Activated CD4-positive, alpha-beta T cell treated with anti-CD3 and anti-CD28 coated beads, Interleukin-2, amount 10 ng/mL, durations not matched to agents 7 days and 5 days (primary cell): ENCODE data around the gene RCOR3. TPM values are rescaled to one million over a fixed set of nuclear protein-coding genes. Genes with fewer than 3 reads are reported as not detected.
A peak's percentile ranks its signal among the peaks of the same experiment; 100 is the strongest.

Experiments used
- CTCF ChIA-PET: fragments of 350-600 bp; sonication (Branson Sonifier 250); formaldehyde crosslinking; loops from one replicate; lab custom pipeline; 2021; ENCODE audit warnings: antibody characterized with exemption; lab: Charles Lee
- POLR2A ChIA-PET: fragments of 350-600 bp; sonication (Branson Sonifier 250); formaldehyde crosslinking; loops from one replicate; lab custom pipeline; 2021; ENCODE audit warnings: antibody characterized with exemption; lab: Charles Lee
- DNase-seq: peaks from one replicate; pipeline ENCODE4 v3.0.0-alpha.2; 2020
- H3K27ac Mint-ChIP-seq: one replicate; pipeline ENCODE4 v1.8.0; 2021; ENCODE audit warnings: mild to moderate bottlenecking, moderate library complexity, mixed read lengths
- H3K27me3 Mint-ChIP-seq: one replicate; pipeline ENCODE4 v1.8.0; 2021; ENCODE audit warnings: mixed read lengths
- H3K36me3 Mint-ChIP-seq: one replicate; pipeline ENCODE4 v1.8.0; 2021; ENCODE audit warnings: low read depth, mixed read lengths
- H3K4me1 Mint-ChIP-seq: one replicate; pipeline ENCODE4 v1.8.0; 2021; ENCODE audit warnings: mixed read lengths
- H3K4me3 Mint-ChIP-seq: one replicate; pipeline ENCODE4 v1.8.0; 2021; ENCODE audit warnings: mild to moderate bottlenecking, moderate library complexity, mixed read lengths
- H3K9me3 Mint-ChIP-seq: one replicate; pipeline ENCODE4 v1.8.0; 2021; ENCODE audit warnings: mixed read lengths
- total RNA-seq, 2 experiments: library from RNA; stranded (reverse); gene quantifications; one replicate each; pipeline ENCODE4 v1.2.3, GENCODE V29; 2021

The RCOR3 gene
- total RNA-seq, 2 experiments from 2014 or later: 47.0 to 56.0 TPM

DNA sequence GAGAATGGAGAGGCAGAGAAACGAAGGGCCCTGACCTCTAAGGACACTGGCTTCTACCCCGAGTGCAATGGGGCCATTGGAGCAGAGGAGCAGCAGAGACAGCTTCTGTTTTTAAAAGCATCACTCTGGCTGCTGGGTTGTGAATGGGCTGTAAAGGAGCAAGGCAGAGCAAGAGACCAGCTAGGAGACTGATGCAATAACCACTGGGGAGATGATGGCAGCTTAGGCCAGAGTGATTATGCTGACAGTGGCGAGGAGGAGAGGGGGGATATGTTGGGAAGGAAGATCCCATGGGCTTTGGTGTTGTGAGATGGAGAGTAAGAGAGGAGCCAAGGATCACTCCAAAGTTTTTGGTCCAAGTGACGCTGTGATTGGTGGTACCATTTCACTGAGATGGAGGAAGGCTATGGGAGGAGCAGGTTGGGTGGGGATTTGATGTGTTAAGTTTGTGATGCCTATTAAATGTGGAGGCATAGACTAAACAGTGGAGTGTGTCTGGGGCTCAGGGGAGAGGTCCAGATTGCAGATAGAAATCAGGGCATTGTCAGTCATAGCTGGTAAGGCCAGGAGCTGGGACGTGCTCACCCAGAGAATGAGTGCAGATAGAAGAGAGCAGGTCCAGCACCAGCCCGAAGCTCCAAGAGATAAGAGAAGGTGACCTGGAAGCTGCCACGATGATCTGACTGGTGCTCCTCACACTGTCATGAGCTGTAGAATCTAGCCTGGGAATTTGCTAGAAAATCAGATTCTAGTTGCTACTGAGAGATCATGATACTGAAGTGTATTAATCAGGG, 78.5 kb downstream of the RCOR3 start:
- Mint-ChIP-seq H3K4me1 (peaks cover 86% of the 10 kb centered on the region), H3K36me3 (peaks cover 58% of the 10 kb centered on the region), H3K27ac (peak overlapping the region; percentile 87), H3K27me3 (no peaks in the 10 kb centered on the region), H3K4me3 (no peak overlapping the region), H3K9me3 (no peaks in the 10 kb centered on the region)
- ChIA-PET POLR2A (interaction anchor here (1.3 kb wide), 1 partner anchor 11 kb away, joined by 3 read pairs; the partner anchor contains the start of gene TRAF5), CTCF (interaction anchor here (0.6 to 4.4 kb wide), 6 partner anchors 8 to 602 kb away, joined by 3 to 37 read pairs (median 4); no protein-coding TSS in a partner anchor)
- no peak for DNase-seq

DNA sequence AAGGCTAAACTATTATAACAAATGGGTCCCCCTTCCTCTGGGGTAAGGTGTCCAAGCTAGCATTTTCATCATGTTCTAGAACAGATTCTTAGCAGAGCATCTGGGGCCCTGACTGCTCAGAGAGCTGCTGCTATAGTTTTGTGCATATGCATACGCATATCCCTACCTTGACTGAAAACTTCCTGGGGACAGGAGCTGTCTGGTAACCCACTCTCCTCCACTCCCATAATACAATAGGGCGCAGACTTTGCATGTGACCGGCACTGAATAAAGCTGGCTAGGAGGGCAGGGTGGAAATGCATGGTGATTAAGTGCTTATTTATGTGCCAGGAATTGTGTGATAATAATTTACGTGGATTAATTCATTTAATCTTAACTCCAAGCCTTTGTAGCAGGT, 79.1 kb downstream of the RCOR3 start:
- Mint-ChIP-seq H3K4me3 (no peak overlapping the region), H3K9me3 (no peaks in the 10 kb centered on the region), H3K27ac (peak overlapping the region; percentile 87), H3K27me3 (no peaks in the 10 kb centered on the region), H3K36me3 (peaks cover 60% of the 10 kb centered on the region), H3K4me1 (peaks cover 85% of the 10 kb centered on the region)
- POLR2A ChIA-PET: interaction anchor here (1.3 kb wide), 1 partner anchor 12 kb away, joined by 3 read pairs; the partner anchor contains the start of gene TRAF5
- CTCF ChIA-PET: interaction anchor here (0.5 to 4.4 kb wide), 7 partner anchors 9 to 601 kb away, joined by 3 to 37 read pairs (median 3); no protein-coding TSS in a partner anchor
- DNase-seq: no peak

DNA sequence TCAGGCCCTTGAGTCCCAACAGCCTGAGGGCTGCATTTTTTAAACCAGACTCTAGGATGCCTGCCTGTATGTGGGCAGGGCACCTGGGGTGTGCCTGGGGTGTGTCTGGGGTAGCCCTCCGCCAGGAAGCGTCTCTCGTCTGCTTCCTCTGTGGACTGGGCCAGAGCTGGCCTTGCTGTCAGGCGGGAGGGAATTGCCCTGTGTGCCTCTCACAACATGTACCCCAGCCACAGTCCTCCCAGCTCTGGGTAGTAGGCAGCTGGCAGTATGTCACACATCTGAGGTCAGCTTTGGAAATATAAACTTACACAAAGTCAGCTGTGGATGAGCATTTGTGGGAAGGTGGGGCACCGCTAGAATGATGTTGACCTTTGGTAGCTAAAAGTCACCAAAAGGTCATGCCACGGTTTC, 80.5 kb downstream of the RCOR3 start:
- Mint-ChIP-seq H3K4me1 (peaks cover 84% of the 10 kb centered on the region), H3K9me3 (no peaks in the 10 kb centered on the region), H3K27ac (peak overlapping the region; percentile 83), H3K27me3 (no peaks in the 10 kb centered on the region), H3K4me3 (no peak overlapping the region), H3K36me3 (peaks cover 64% of the 10 kb centered on the region)
- CTCF ChIA-PET: interaction anchor here (1.0 to 4.4 kb wide), 3 partner anchors 10 to 162 kb away, joined by 3 to 37 read pairs (median 3); no protein-coding TSS in a partner anchor
- DNase-seq: no peak
- POLR2A ChIA-PET: no interaction called here

DNA sequence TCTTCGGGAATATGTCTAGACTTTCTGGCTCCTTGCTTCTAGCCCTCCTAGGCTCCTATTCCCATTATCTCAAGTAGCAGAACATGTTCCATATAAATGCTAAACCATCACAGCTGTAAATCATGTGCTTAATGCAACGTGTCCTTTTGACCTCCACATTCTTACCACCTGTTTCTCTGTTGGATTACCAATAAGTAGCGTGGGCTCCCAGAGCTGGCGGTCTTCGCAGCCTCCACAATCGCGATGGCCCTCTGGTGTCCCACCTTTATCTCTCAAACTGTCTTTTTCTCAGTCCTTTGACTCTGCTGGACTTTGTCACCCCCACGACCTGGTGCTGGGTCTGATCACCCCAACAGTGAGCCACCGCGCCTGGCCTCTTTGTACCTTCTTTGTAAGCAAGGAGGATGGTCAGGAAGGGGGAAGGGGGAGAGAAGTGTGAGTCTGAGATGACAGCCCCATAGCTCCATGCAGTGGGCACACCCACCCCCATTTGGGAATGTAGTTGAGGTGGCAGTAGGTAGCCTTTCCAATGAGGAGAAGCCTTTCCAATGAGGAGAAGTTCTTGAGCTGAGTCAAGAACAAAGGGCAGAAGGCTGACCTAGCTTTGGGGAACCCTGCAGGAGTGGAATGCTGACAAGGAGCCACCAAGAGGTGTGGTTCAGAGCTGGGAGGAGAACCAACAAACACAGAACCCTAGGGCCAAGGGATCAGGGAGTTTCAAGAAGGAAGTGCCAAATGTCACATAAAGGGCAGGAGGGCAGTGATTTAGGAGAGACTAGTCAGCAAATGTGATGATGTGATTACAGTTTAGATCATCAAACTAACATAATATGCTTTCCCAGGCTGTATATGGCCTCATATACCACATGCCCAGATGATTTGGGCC, 81.7 kb downstream of the RCOR3 start:
- H3K27ac Mint-ChIP-seq: no peak overlapping the region
- H3K27me3 Mint-ChIP-seq: no peaks in the 10 kb centered on the region
- H3K9me3 Mint-ChIP-seq: no peaks in the 10 kb centered on the region
- ChIA-PET POLR2A (no interaction called here), CTCF (interaction anchor here (0.6 to 4.4 kb wide), 2 partner anchors 9 to 11 kb away, joined by 4 to 37 read pairs; no protein-coding TSS in a partner anchor)
- H3K4me1 Mint-ChIP-seq: peaks cover 75% of the 10 kb centered on the region
- DNase-seq: no peak
- H3K36me3 Mint-ChIP-seq: peaks cover 63% of the 10 kb centered on the region
- no peak overlapping the region for H3K4me3 Mint-ChIP-seq

DNA sequence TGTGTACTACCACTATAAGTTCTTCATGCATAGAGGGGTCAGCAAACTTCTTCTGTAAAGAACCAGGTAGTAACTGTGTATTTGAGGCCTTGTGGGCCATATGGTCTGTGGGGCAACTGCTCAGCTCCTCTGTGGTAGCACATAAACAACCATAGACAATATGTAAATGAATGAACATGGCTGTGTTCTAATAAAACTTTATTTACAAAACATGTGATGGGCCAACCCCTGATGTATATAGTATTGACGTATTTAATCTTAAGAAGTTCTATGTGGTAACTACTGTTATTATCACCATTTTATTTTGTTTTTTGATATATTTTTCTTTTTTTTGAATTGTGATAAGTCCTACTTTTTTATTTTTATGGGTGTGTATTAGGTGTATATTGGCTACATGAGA, 82.8 kb downstream of the RCOR3 start:
- H3K27ac Mint-ChIP-seq: peak overlapping the region; percentile 1
- no peak overlapping the region for H3K4me3 Mint-ChIP-seq
- no peaks in the 10 kb centered on the region for H3K27me3 Mint-ChIP-seq
- POLR2A ChIA-PET: no interaction called here
- DNase-seq: no peak
- H3K9me3 Mint-ChIP-seq: no peaks in the 10 kb centered on the region
- CTCF ChIA-PET: interaction anchor here (1.5 kb wide), 1 partner anchor 129 kb away, joined by 4 read pairs; no protein-coding TSS in a partner anchor
- H3K36me3 Mint-ChIP-seq: peaks cover 64% of the 10 kb centered on the region
- H3K4me1 Mint-ChIP-seq: peaks cover 69% of the 10 kb centered on the region

DNA sequence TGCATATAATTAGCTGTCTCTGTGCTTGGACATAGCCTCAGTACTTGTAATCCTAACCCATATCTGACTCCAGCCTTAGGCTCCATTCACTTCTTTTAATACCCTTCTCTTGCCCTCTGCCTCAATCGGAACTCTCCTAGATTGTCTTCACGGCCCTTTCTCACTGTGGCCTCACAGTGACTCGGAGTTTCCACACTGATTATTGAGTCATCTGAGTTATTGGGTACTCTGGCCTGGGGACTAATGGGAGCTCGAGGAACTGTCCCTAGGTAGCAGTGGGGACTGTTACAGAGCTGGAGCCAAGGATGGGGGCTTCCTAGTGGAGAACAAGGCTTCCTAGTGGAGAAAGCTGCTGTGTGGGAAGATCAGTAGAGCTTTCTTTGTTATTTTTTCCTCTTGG, 84.4 kb downstream of the RCOR3 start:
- ChIA-PET POLR2A (no interaction called here), CTCF (interaction anchor here (1.0 to 1.5 kb wide), 4 partner anchors 8 to 133 kb away, joined by 3 to 4 read pairs (median 3); no protein-coding TSS in a partner anchor)
- H3K4me3 Mint-ChIP-seq: no peak overlapping the region
- peaks cover 60% of the 10 kb centered on the region for H3K4me1 Mint-ChIP-seq
- H3K36me3 Mint-ChIP-seq: peaks cover 59% of the 10 kb centered on the region
- H3K9me3 Mint-ChIP-seq: no peaks in the 10 kb centered on the region
- H3K27ac Mint-ChIP-seq: no peak overlapping the region
- H3K27me3 Mint-ChIP-seq: no peaks in the 10 kb centered on the region
- no peak for DNase-seq

DNA sequence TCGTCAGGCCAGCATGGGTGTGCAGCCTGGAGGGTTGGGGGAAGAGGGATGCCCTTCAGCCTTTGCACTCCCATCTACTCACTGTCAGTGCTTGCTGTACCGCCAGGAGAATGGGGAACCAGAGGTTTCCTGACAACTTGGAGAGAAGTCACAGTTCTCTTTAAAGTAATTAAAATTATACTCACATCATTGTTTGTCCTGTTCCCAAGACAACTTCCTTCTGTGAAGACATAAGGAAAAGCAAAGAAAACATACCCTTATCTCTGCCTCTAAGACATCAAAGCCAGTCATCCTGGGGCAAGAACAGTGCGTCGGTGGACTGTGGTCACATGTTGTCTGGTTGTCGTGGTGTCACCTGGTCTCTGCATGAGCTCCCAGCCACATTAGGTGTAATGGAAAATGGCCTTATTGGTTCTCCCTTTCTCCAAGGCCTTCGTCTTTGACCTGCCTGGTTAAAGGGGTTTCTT, 85.0 kb downstream of the RCOR3 start:
- ChIA-PET CTCF (interaction anchor here (1.0 to 1.2 kb wide), 3 partner anchors 8 to 132 kb away, joined by 3 read pairs; no protein-coding TSS in a partner anchor), POLR2A (no interaction called here)
- no peak for DNase-seq
- Mint-ChIP-seq H3K36me3 (peaks cover 55% of the 10 kb centered on the region), H3K27ac (no peak overlapping the region), H3K27me3 (no peaks in the 10 kb centered on the region), H3K4me3 (no peak overlapping the region), H3K4me1 (peaks cover 56% of the 10 kb centered on the region), H3K9me3 (no peaks in the 10 kb centered on the region)

DNA sequence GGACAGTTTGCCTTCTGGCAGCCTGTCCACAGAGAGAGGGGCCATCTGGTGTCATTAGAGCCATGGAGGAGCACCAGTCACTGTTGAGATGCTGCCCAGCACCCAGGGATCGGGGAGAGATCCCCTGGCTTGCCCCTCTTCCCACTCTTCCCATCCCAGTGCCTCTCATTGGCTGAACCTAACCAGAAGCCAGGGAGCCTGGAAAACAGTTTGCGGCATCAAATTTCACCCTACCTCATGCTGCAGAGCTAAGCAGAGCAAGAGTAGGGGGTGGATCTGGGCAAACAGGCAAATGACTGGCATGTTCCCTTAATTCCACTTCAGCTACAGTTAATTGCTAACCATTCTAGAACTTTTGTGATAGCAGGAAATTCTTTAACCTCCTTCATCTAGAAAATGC, 86.6 kb downstream of the RCOR3 start:
- Mint-ChIP-seq H3K36me3 (peaks cover 61% of the 10 kb centered on the region), H3K27ac (no peak overlapping the region), H3K4me1 (peaks cover 56% of the 10 kb centered on the region), H3K9me3 (peaks cover 11% of the 10 kb centered on the region), H3K27me3 (no peaks in the 10 kb centered on the region), H3K4me3 (no peak overlapping the region)
- no peak for DNase-seq
- ChIA-PET CTCF (interaction anchor here (1.6 kb wide), 1 partner anchor 10 kb away, joined by 6 read pairs; no protein-coding TSS in a partner anchor), POLR2A (no interaction called here)

DNA sequence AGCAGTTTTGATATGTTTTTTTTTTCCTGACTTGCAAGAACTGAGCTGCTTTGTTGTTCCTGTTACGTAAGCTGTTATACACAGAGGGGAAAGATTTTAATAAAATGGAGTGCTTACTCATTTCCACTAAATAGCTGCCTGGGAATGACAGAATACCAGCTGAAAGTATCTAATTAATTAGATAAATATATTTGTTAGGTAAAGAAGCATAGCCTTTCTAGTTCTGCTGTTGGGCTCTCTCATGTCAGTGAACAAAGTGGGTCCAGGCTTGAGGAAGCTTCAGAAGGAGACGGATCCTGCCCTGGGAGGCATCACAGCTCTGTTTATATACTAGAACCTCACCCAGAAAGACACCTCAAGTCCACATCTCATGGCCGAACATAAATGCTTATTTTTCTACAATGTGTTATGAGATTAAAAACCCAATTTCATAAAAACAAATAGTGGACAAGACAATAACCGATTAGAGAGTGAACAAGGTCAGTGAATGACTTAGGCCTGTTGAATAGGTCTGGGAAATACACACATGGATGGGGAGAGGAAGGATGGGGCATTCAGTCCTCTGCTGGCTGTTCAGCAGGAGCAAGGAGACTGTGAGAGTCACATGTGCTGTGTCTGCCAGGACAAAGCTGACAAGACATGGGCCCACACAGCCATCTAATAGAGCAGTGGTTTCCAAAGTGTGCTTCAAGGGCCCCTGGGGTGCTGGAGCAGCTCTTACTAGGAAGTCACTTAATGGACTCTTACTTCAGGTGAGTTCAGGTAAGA, 88.1 kb downstream of the RCOR3 start:
- H3K9me3 Mint-ChIP-seq: peaks cover 22% of the 10 kb centered on the region
- ChIA-PET POLR2A (interaction anchor here (0.7 kb wide), 1 partner anchor 23 kb away, joined by 3 read pairs; no protein-coding TSS in a partner anchor), CTCF (interaction anchor here (0.6 to 1.8 kb wide), 5 partner anchors 10 to 1745 kb away, joined by 3 to 10 read pairs (median 3); no protein-coding TSS in a partner anchor)
- H3K4me3 Mint-ChIP-seq: no peak overlapping the region
- no peak for DNase-seq
- no peaks in the 10 kb centered on the region for H3K27me3 Mint-ChIP-seq
- peaks cover 53% of the 10 kb centered on the region for H3K4me1 Mint-ChIP-seq
- peak overlapping the region; percentile 33 for H3K27ac Mint-ChIP-seq
- peaks cover 62% of the 10 kb centered on the region for H3K36me3 Mint-ChIP-seq

DNA sequence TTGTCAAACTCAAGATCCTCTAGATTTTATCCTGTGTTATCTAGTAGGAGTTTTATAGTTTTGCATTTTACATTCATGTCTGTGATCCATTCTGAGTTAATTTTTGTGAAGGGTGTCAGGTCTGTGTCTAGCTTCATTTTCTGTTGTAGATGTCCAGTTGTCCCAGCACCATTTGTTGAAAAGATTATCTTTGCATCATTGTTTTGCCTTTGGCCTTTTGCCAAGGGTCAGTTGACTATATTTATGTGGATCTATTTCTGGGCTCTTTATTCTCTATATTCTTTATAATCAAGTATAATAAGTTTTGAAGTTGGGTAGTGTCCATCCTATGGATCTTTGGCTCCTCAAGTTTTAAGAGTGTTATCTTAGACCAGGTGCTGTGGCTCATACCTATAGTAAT, 89.4 kb downstream of the RCOR3 start:
- peaks cover 26% of the 10 kb centered on the region for H3K9me3 Mint-ChIP-seq
- H3K4me1 Mint-ChIP-seq: peaks cover 58% of the 10 kb centered on the region
- ChIA-PET CTCF (interaction anchor here (1.1 to 1.8 kb wide), 3 partner anchors 11 to 20 kb away, joined by 4 to 10 read pairs (median 4); no protein-coding TSS in a partner anchor), POLR2A (no interaction called here)
- H3K27me3 Mint-ChIP-seq: no peaks in the 10 kb centered on the region
- DNase-seq: no peak
- H3K4me3 Mint-ChIP-seq: no peak overlapping the region
- H3K27ac Mint-ChIP-seq: no peak overlapping the region
- peaks cover 69% of the 10 kb centered on the region for H3K36me3 Mint-ChIP-seq

DNA sequence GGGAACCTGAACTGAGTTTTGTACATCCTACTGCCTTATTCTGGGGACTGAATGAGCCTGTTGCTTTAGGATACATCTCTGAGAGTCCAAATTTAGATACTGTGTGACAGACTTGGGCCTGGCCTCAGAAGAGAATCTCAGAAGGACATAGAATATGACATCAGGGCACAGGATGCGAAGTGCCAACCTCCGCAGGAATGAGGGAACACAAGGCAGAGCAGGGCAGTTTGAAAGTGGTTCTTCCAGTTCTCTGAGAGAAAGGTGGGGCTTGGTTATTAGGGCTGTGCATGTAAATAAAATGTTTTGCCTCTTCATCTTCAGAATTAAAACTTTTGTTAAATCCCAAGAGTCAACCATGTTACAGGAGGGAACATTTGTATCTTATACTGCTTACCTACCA, 90.6 kb downstream of the RCOR3 start:
- H3K4me1 Mint-ChIP-seq: peaks cover 63% of the 10 kb centered on the region
- CTCF ChIA-PET: interaction anchor here (0.6 to 1.4 kb wide), 3 partner anchors 9 to 19 kb away, joined by 4 read pairs; no protein-coding TSS in a partner anchor

More for the DNA sequence above, 90.6 kb downstream of the RCOR3 start:
- H3K27ac Mint-ChIP-seq: no peak overlapping the region
- H3K4me3 Mint-ChIP-seq: no peak overlapping the region
- DNase-seq: no peak
- peaks cover 70% of the 10 kb centered on the region for H3K36me3 Mint-ChIP-seq
- H3K27me3 Mint-ChIP-seq: no peaks in the 10 kb centered on the region
- POLR2A ChIA-PET: no interaction called here
- peaks cover 26% of the 10 kb centered on the region for H3K9me3 Mint-ChIP-seq
